Activated CD4-positive, alpha-beta T cell treated with anti-CD3 and anti-CD28 coated beads, Interleukin-2, amount 50 U/mL, for 16 hours (primary cell): ENCODE results near the gene APP.
A peak's percentile ranks its signal among the peaks of the same experiment; 100 is the strongest.

ENCODE experiments used
- DNase-seq: peaks from one replicate; pipeline ENCODE4 v3.0.0-alpha.2; 2020

APP gene

DNA sequence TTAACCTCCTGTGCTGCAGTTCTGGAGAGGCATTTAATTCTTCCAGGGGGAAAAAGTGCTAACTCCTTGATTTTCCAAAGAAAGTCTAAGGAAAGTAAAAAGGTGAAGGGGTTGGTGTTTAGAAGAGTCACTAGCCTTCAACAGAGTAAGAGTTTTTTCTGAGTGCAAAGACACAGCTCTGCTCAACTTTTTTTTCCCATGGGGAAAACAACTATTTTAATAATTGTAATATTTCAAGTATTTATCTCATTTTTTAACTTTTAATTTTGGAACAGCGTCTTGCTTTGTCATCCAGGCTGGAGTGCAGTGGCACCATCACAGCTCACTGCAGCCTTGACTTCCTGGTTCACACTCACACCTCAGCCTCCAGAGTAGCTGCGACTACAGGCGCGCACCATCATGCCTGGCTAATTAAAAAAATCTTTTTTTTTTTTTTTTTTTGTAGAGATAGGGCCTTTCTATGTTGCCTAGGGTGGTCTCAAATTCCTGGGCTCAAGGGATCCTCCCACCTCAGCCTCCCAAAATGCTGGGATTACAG, 202.6 kb downstream of the APP start:
- DNase-seq = no peak

DNA sequence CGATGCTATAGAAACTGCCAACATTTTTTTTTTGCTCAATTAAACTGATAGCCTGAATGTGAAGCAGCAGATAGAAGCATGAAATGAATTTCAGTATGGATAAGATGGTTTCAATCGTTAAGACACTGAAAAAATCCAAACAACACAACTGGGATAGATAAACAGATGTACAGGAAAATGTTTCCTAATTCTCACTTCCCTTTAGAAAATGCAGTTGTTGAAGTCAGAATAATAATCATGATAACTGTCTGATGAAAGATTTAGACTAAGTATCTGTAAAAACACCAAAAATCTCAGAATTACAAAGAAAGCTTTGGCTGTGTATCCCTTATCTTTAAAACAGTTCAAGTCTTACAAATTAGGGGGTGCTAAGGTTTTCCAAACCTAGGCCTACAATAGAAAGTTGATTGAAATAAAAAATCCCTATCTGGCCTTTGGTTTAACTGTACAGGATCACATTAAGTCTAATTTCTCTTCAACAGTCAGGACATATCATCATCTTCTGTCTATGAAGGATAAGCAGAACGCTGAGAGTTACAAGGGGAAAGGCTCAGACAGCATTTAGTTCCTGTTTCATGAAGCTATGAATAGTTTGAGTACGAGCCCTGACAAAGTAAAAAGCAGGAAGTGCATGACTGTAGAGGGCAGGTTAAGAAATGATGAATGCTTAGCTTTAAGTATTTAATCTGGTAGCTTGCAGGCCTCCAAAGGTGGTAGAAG, 203.2 kb downstream of the APP start:
- DNase-seq = peak; percentile 15

DNA sequence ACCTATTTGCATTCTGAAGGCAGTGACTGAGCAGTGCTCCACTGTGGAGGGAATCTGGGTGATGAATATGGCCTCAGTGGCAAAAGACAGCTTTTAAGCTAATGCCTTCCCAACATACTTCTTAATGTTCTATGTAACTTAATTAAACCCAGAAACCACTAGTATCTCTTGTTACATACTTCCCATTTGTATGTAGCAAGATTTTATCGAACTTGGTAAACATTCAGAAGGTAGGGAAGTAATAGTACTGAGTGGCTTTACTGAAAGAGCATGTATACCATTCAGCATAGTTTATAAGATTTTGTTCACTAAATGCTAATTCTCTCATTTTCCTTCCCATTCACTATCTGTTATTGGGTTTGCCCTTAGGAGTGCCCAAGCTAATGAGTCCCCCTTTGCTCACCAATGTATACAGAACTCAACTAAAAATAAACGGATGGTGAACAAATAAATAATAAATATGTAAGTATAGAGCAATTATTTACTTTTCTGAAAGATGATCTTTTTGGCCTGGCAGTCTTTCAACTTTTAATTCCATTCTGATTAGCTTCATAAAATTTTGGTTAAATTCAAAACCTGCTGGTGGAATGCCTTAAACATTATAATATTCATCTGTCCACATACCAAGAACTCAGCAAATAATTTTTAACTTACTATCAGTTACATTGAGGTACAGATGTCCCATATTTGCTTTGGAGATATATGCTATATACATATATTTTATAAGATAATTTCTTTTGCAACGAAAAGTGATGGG, 204.4 kb downstream of the APP start:
- no peak for DNase-seq

DNA sequence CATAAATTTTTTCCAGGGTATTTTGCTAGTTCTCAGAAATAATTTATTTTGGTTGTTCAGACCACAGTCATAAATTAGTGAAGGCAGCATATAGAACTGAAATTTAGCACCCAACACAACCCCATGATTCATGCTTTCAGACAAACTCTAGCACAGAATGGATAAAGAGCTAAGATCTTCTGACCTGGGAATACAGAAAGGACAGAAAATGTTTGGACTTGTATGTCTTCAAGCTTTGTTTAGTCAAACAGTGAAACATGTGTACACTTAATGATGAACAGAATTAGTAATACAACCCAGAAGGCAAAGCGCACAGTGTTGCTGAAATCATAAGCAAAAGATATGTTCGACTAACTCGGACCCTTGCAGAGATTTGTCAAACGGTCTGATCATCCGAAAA, 205.6 kb downstream of the APP start:
- no peak for DNase-seq

DNA sequence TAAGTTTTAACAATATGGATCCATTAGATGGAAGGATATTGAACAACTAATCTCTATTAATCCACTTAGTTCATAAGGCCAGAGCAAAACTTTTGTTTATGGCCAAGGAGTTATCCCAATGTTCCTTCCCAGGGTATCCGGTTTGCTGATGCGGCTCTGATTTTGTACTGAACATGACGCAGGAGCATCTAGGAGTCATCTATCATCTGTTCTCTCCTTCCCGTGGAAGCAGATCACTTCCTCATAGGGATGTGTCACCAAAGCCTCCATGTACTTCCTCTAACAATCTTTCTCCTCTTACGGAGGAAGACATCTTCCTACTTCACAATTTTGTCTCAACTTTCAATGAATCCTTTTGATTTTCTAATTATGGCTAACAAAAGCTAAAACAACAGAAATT, 206.6 kb downstream of the APP start:
- DNase-seq = no peak

DNA sequence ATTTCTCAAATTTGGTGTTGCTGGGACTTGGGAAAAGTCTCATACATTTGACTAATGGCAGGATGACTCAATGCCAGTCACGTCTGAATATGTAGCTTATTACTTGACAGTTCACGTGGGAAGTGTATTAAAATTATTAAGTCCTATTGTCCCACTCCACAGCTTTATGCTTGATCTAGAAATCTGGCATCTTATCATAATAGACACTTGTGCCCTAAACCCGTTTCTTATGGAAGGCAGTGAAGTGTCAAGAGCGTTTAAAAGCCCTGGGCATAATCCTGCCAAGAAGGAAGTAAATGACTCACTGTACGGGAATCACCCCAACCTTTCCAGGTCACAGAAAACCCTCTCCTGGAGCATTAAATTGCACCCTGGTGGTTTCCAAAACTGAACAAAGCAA, 207.4 kb downstream of the APP start:
- DNase-seq = no peak

DNA sequence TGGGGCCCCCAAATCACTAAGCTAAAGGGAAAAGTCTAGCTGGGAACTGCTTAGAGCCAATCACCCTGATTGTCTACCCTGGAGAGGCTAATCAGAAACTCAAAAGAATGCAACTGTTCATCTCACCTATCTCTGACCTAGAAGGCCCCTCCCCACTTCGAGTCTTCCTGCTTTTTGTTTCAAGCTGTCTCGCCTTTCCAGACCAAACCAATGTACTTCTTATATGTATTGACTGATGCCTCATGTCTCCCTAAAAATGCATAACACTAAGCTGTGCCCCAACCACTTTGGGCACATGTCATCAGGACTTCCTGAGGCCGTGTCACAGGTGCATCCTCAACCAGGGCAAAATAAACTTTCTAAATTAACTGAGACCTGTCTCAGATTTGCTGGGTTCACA, 209.5 kb downstream of the APP start:
- no peak for DNase-seq

DNA sequence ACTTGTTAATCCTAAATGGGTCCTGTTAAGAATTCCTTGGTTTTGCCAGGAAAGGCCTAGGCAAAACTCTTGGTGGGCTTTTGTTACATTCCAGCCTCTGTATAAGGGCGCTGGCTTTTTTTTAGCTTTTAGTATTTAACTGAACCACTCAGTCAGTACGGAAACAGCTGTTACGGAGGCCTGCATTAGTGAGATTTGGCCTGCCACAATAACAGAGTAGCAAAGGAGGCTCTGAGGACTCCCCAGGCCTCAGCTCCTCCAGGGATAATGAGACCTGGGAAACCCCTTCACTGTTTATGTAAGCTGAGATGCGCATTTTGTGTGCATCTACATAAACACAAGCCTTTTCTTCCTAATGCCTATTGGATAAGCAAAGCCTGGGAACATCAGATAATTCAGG, 210.2 kb downstream of the APP start:
- no peak for DNase-seq

DNA sequence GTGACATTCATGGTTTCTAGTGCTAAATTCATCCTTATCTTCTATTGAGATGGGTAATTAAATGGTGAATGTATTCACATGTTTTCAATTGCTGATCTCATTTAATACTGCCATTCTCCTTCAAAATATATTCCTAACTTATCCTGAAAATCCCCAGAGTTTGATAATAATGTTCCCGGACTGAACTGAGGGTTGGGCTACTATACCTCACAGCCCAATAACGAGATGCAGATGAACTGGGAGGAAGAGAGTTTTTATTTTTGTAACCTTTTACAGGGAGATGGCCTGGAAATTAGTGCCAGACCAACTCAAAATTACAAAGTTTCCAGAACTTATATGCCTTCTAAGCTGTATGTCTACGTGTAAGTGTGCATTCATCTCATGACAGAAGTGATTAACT, 210.8 kb downstream of the APP start:
- DNase-seq = no peak

DNA sequence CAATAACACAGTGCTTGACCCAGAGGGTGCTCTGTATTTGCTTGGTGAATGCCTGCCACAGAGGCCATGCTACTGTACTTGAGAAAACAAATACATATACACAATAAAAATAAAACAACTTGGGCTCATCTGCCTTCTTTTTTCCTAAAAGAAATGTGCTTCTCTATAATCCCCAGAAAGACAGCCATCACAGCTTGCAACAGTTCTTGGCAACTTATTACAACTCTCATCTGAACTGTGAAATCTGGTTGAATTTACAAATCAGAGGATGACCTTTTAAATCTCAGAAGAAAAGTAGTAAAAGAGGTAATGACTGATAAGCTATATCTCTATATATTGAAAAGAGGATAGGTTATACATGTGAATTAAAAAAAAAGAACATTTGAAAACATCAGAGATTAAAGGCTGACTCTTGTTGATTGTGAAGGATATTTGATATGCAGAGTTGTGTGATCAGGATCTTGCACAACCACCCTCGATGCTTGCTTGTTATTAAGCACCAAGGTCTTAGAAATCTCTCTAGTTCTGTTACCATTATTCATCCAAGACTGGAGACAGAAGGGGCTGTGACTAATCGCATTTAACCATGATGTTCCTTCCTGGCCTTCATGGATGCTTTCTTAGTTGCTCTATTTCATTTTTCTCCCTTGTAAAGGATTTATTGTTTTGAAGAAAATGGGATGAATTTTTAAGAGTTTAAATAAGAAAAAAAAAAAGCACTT, 213.4 kb downstream of the APP start:
- DNase-seq = no peak

DNA sequence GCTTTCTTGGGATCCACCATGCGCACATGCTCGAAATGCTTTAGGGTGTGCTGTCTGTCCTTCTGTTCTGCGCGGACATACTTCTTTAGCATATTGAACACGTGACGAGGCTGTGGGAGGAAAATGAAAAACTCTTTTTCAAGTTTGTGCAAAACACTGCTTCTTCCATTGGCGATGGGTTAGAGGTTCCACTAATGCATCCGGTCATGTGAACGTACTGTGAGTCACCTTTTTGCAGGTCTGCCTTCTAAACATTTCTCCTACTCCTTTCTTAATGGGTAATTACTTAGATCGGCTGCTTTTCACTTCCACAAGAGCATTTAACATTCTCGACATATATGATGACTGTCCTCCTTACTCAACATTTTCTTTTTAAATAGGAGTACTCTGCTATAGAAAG, 214.9 kb downstream of the APP start:
- DNase-seq = no peak

DNA sequence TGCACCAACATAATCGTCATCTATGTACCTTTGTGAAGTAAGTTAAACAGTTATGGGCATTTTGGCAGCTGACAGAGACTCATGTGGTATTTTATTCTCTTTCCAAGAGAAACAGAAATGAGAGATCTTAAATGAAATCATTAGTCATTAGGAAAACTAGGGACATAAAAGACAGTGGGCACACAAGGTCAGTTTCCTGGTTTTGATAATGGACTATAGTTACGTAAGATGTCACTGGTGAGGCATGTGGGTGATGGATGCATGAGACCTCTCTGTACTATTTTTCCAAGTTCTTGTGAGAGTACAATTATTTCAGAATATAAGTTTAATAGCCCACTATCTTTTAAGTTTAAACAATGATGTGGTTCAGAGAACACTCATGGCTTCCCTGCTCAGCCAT, 216.9 kb downstream of the APP start:
- DNase-seq = no peak

DNA sequence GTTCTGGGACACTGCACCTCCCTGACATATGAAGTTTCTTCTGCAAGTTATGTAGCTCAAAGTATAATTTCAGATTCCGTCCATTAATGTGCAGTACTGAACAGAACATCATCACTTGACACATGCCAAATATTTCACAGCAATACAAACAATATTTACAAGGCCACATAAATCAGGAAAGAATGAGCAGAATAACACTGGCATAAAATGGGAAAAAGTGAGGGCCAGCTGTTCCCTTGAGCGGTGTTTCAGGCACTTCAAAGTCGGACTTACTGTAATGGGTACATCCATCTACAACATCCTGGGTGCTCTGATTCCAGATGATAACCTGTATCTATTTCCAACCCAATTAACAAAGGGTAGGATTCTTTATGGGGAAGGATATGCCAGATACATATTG, 217.4 kb downstream of the APP start:
- DNase-seq = no peak

DNA sequence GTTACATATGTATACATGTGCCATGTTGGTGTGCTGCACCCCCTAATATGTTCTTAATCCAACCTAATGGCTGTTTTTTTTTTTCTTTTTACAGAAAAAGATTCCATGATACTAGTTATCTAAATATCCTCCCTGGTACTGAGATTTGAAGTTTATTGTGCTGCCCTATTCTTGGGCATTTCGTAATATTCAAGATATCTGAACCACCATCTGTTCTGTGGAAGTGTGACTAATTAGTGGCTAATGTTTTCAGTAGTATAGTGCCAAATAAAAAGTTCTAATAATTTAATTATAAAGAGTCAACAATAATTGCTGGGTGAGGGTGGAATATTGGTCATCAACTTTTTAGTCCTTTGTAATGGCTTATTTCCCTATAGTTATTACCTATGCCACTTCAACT, 218.3 kb downstream of the APP start:
- no peak for DNase-seq

DNA sequence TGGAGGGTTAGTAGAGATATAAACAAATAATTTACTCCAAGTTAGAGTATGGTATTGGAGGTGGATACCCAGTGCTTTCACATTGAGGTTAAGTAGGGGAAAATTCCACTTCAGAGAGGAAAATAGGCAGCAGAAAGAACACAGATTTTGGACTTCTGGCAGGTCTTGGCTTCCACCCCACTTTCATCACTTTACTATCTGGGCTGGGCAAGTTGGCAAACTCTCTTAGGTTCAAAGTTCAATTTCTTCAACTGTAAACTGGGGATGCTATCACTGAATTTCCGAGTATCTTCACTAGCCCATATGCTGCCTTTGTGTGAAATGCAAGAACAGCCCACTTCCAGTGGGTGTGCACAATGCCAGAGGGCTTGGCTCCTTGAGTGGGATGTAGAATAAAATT, 220.9 kb downstream of the APP start:
- no peak for DNase-seq

DNA sequence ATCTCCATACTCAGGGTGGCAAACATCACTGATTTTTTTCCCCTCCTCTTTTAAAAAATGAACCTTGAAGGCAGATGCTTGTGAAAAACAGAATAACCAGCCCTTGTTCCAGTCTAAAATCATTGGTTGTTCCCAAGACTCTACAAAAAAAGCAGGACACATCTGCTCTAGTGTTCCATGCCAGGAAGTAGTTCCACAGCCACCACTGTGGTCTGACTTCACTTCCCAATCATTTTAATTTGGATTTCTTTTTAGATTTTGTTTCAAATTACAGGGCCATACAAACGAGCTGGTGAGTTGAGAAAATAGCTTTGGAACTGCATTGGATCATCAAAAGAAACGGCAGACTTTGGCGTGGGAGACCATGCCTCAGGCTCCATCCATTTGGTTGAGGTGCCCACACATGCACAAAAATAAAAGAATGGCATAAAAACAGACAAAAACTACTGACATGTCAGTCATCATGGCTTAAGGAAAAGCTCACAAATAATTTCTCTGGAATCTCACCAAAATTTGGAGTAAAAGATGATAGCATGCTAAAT, 225.8 kb downstream of the APP start:
- DNase-seq = no peak

DNA sequence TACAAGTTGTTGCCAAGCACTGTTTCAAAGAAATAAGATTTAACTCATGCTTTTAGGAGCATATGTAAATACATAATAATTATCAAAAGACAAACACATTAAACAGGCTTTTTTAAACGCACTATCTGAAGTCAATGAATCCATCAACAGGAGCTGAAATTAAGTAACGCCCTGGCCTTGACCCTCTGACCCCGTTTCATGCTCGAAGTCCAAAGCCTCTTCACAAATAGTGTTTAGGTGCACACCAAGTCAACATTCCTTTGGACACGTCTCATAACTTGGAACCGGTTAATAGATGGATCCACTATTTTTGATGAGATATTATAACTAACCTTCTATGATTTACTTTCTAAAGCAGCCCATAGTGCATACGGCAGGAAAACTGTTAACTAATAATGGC, 226.5 kb downstream of the APP start:
- no peak for DNase-seq

DNA sequence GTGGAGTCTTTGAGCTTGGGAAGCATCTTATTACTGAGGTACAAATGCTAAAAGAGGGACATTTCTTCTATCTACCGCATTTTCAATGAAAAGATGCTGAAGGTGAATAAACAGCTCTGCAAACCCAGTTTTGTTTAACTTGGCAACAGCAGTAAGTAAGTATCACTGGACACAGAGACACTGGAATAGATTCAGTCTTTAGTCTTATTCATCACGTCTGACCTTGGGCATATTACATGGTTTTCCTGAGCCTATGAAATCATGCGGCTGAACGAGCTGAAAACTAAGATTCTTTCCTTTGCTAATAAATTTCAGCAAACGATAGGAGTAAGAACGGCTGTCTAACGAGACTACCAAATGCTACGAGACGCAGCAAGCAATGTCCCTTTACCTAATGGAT, 228.4 kb downstream of the APP start:
- DNase-seq = no peak

DNA sequence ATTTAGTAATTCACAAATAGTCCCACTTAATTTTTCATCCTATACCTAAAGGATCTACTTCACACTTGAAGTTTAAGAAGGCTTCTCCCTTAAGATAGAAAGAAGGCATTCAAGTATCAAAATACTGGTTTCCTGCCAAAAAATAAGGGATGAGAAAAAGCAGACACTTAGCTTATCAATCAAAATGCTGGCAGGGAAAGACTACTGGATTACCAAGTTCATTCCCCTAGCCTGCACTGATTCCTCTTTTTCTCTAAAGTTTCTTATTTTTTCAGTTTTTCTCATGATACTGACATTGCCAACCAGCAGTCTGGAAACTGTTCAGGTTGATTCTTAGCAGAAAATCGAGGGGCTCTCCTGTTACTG, 231.2 kb downstream of the APP start:
- no peak for DNase-seq

DNA sequence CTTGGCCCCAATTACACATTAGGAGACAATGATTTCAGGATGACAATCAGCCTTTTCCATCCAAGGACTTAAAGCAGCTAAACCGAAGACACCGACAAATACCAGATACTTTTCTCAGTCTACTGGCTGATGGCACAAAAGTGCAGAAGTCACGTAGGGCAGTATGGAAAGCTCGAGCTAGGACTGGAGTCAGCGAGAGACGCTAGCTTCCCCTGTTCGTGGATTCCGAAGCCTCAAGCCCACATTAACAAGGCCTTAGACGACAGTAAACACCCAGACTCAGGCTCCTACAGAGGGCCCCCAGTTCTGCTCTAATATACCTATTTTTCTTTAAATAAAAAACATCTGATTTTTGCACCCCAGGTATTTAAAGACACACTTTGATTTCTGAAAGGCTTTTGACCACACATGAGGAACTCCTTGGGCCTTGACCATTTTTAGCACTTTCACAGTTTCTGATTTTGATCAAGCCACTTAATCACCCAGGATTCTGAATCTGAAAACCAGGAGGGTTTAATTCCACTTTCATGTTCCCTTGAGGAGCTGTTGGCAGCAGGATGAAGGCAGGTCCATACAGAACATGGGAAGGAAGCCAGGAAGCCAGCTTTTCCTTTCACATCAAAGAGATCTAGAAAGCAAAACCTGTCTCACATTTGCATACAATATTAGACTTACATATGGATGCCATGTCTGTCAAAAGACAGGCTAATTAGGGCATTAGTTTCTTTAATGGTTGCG, 231.7 kb downstream of the APP start:
- no peak for DNase-seq

DNA sequence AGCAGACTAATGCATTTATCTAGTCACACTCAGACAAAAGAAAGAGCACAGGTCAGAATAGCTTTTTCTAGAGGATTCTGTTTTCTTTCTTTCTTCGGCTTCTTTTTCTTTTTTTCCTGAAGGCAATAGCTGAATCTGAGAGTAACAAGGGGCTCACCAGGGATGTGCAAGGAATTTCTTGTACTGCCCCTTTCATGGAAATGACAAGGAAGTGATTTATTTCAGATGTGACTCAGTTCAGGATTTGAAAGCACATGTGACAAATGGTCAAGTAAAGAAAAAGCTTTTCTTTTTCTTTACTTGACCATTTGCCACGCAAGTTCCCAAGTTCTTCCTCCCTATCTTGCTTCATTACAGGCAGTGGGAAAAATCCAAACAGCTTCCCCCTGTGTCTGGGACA, 233.8 kb downstream of the APP start:
- DNase-seq = no peak

DNA sequence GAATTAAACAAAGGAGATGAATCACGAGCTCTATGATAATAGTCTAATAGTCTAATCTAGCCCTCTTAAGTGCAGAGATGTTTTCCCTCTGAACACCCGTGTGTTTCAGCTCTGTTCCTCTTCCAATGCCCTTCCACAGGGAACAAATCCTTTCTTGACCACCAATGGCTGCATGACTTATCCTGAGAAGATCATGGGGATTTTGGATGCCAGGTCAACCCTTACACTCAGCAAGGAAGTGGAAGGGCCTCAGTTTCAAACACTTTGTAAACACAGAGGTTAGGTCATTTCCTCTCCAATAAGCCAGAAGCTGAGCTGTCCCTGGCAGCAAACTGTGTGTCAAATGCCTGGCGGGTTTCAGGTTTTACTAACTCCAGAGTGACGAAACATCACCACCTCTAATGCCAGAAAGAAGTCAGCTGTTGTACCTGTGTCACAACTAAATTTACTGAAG, 235.8 kb downstream of the APP start:
- peak; percentile 75 for DNase-seq

DNA sequence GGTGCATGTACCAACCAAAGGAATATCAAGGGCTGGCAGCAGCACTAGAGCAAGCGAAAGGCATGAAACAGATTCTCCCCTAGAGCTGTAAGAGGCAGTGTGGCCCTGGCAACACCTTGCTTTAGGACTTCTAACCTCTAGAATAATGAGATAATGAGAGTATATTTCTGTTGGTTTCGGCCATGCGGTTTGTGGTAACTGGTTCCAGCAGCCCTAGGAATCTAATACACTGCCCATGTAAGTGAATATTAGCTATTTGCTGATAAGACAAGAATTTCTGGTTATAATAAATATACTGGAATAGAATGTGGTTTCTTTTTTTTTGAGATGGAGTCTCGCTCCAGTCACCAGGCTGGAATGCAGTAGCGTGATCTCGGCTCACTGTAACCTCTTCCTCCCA, 236.4 kb downstream of the APP start:
- DNase-seq = no peak
